ENCODE measurements around the gene KRTAP9-1. TPM values are rescaled to one million over a fixed set of nuclear protein-coding genes. Genes with fewer than 3 reads are reported as not detected.

Gene KRTAP9-1
- total and polyA plus RNA-seq, 9 donors: not detected

DNA sequence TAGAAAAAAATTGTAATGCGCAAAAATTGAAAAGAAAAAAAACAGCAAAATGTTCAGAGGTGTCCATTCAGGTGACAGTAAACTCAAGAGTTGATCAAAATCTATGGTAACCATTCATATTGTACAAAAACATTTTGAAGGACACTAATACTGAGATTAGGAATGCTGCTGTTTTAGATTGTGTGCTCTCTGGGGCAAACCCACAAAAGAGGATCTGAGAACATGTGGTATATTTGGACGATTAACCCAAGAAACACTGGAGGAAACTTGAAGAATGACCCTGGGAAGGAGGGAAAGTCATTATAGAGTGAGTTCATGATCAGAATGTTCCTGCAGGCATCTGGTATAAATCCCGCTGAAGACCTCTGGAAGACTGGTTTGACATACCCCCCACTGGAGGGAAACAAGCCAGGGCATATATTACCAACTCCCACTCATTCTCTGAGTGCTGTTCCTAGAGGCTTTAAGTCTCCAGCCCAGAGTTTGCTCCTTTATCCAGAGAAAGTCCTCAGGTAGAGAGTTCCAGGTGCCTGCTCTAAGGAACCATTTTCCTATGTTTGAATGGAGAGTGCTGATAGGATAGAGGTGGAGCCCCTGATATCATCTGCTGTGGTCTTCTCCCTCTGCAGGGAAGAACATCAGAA, 12.8 kb upstream of the KRTAP9-1 start:
- Histone ChIP-seq H3K9me3 (no peaks in the 10 kb centered on the region), H3K4me1 (ENCODE audit: insufficient read depth) (no peaks in the 10 kb centered on the region), H3K4me3 (no peak overlapping the region), H3K27me3 (no peaks in the 10 kb centered on the region), H3K27ac (no peak overlapping the region), H3K36me3 (no peaks in the 10 kb centered on the region)
- DNase-seq: no peak
- TF ChIP-seq EP300 (IDR thresholded peaks at IDR 0.05) (no peak), POLR2A (IDR thresholded peaks at IDR 0.05) (no peak)
- TF ChIP-seq, protein P1, sequence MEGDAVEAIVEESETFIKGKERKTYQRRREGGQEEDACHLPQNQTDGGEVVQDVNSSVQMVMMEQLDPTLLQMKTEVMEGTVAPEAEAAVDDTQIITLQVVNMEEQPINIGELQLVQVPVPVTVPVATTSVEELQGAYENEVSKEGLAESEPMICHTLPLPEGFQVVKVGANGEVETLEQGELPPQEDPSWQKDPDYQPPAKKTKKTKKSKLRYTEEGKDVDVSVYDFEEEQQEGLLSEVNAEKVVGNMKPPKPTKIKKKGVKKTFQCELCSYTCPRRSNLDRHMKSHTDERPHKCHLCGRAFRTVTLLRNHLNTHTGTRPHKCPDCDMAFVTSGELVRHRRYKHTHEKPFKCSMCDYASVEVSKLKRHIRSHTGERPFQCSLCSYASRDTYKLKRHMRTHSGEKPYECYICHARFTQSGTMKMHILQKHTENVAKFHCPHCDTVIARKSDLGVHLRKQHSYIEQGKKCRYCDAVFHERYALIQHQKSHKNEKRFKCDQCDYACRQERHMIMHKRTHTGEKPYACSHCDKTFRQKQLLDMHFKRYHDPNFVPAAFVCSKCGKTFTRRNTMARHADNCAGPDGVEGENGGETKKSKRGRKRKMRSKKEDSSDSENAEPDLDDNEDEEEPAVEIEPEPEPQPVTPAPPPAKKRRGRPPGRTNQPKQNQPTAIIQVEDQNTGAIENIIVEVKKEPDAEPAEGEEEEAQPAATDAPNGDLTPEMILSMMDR (IDR thresholded peaks at IDR 0.05): no peak
- WGBS, 3 donors: 54 to 58% (median 55%) methylated on average over 3 of the region's 3 CpGs
- intact Hi-C loops (cut with DNase I): no loop called here

DNA sequence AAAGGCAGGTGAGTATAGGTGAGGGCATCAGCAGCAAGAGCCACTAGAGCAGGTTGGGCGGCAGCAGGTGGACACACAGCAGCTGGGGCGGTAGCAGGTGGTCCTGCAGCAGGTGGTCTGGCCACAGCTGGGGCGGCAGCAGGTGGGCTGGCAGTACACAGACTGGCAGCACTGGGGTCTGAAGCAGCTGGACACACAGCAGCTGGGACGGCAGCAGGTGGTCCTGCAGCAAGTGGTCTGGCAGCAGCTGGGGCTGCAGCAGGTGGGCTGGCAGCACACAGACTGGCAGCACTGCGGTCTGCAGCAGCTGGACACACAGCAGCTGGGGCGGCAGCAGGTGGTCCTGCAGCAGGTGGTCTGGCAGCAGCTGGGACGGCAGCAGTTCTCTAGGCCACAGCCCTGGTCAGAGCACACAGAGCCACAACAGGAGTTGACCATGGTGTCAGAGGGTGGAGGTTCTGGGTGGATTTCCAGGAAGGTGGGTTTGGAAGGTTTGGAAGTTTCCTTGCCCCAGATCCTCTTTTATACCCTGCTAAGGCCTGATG, 11.9 kb upstream of the KRTAP9-1 start, which contains the start of gene KRTAP4-2:
KRTAP4-2 (minus strand) TSS at position 495 of the 545 bp plus-strand sequence; CDS start at position 438, 57 bp downstream.
- intact Hi-C loops (cut with DNase I): no loop called here
- H3K36me3 ChIP-seq: no peaks in the 10 kb centered on the region
- no peak for DNase-seq
- no peaks in the 10 kb centered on the region for H3K27me3 ChIP-seq
- no peak within 1 kb of the TSS for H3K4me3 ChIP-seq
- 83 to 88% (median 84%) methylated on average over 7 of the region's 7 CpGs for WGBS, 3 donors
- no peaks in the 10 kb centered on the region for H3K4me1 ChIP-seq (ENCODE audit: insufficient read depth)
- H3K27ac ChIP-seq: no peak within 1 kb of the TSS
- no peaks in the 10 kb centered on the region for H3K9me3 ChIP-seq
- TF ChIP-seq EP300 (IDR thresholded peaks at IDR 0.05): no peak
- TF ChIP-seq, protein P1 (IDR thresholded peaks at IDR 0.05): no peak
- TF ChIP-seq POLR2A (IDR thresholded peaks at IDR 0.05): no peak

DNA sequence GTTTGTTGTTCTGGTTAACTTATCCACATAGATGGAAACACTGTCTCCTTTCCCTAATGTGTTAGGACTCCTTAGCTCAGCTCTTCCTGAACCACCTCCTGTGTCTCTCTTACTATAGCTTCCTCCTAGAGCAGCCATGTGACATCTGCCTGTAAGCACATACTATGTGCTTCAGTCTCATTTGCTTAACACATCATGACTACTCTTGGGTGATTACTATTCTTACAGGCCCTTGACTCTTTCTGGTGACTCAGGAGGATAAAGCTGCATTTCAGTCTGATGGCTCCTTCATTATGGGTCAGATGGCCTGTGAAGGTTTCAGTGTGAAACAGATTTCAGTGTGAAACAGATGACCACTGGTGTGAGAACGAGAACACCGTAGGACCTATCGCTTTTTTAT, 11.3 kb upstream of the KRTAP9-1 start:
- H3K4me3 ChIP-seq: no peak overlapping the region
- H3K36me3 ChIP-seq: no peaks in the 10 kb centered on the region
- intact Hi-C loops (cut with DNase I): no loop called here
- TF ChIP-seq EP300 (IDR thresholded peaks at IDR 0.05): no peak
- TF ChIP-seq, protein P1 (IDR thresholded peaks at IDR 0.05): no peak
- no peak for TF ChIP-seq POLR2A (IDR thresholded peaks at IDR 0.05)
- 95 to 97% (median 97%) methylated on average over 3 of the region's 3 CpGs for WGBS, 3 donors
- H3K27ac ChIP-seq: no peak overlapping the region
- no peaks in the 10 kb centered on the region for H3K9me3 ChIP-seq
- H3K27me3 ChIP-seq: no peaks in the 10 kb centered on the region
- no peak for DNase-seq
- no peaks in the 10 kb centered on the region for H3K4me1 ChIP-seq (ENCODE audit: insufficient read depth)

DNA sequence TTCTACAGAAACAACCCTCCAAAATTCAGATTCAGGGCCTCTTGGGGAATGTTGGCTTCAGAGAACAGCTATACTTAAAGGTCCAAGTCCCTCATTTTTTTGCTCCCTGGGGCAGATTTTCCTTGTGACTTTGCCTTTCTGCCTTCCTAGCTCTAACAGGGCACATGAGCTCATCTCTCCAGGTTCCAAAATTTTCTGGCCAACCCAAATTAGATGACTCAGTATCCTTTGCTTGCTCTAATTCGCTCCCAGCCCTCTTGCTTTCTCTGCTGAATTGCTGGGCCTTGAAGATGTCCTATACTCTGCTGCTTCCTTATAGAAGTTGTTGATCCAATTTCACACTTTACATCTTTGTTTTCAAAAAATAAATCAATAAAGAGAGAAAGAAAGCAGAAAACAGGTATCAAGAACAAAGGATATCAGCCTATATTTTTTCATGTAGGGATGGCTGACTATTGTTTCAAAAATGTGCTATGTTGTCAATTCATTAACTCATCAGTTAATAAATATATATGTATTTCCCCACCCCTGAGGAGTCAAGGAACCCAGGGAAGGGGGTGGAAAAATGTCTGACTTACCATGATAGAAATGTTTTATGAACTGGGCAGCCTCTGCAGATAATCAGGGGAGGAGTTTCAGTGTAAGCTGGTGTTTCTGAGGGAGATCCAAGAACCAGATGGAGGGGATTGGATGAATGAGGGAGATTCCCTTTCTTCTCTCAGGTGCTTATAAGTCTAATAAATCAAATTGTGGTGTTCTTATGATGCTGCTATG, 10.7 kb upstream of the KRTAP9-1 start:
- Histone ChIP-seq H3K27ac (no peak overlapping the region), H3K9me3 (no peaks in the 10 kb centered on the region), H3K27me3 (no peaks in the 10 kb centered on the region), H3K36me3 (no peaks in the 10 kb centered on the region), H3K4me1 (ENCODE audit: insufficient read depth) (no peaks in the 10 kb centered on the region), H3K4me3 (no peak overlapping the region)
- whole genome bisulfite sequencing, 3 donors: 60 to 95% (median 89%) methylated on average over 1 of the region's 1 CpG
- DNase-seq: no peak
- no peak for TF ChIP-seq POLR2A (IDR thresholded peaks at IDR 0.05)
- TF ChIP-seq, protein P1 (IDR thresholded peaks at IDR 0.05): no peak
- intact Hi-C loops (cut with DNase I): no loop called here
